ENCODE data around the gene CFAP54.
"Not testable (repeated sequence)": the region's sequence is repeated elsewhere in the genome, so short reads cannot be mapped to it uniquely, and the experiment has no call there.

DNA sequence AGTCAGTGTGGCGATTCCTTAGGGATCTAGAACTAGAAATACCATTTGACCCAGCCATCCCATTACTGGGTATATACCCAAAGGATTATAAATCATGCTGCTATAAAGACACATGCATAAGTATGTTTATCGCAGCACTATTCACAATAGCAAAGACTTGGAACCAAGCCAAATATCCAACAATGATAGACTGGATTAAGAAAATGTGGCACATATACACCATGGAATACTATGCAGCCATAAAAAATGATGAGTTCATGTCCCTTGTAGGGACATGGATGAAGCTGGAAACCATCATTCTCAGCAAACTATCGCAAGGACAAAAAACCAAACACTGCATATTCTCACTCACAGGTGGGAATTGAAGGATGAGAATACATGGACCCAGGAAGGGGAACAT is 186.1 kb downstream of the CFAP54 start:
- TF ChIP-seq RFX5, POLR2A, CHD1 (IDR thresholded peaks at IDR 0.05; ENCODE audit: low read depth, low read length): not testable (repeated sequence)
- TF ChIP-seq, protein P1, sequence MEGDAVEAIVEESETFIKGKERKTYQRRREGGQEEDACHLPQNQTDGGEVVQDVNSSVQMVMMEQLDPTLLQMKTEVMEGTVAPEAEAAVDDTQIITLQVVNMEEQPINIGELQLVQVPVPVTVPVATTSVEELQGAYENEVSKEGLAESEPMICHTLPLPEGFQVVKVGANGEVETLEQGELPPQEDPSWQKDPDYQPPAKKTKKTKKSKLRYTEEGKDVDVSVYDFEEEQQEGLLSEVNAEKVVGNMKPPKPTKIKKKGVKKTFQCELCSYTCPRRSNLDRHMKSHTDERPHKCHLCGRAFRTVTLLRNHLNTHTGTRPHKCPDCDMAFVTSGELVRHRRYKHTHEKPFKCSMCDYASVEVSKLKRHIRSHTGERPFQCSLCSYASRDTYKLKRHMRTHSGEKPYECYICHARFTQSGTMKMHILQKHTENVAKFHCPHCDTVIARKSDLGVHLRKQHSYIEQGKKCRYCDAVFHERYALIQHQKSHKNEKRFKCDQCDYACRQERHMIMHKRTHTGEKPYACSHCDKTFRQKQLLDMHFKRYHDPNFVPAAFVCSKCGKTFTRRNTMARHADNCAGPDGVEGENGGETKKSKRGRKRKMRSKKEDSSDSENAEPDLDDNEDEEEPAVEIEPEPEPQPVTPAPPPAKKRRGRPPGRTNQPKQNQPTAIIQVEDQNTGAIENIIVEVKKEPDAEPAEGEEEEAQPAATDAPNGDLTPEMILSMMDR (conservative IDR thresholded peaks at IDR 0.05; ENCODE audit: low read depth, low read length) = not testable (repeated sequence)

Measured in IMR-90 (cell line).